K562 (cell line): Measurements from ENCODE around the gene DNAJB11. TPM values are rescaled to one million over a fixed set of nuclear protein-coding genes. Genes with fewer than 3 reads are reported as not detected.

ENCODE experiments used
- HDAC6 ChIP-seq: IDR thresholded peaks from 2 replicates; pipeline ENCODE4 v1.6.1; 2012; ENCODE audit warnings: low read depth, mild to moderate bottlenecking, control low read depth, inconsistent platforms, low read length, moderate library complexity
- KAT2B ChIP-seq: IDR thresholded peaks from one replicate; pipeline ENCODE4 v1.6.1; 2012; ENCODE audit warnings: low read depth, mild to moderate bottlenecking, control low read depth, inconsistent platforms, low read length, moderate library complexity
- MAFF ChIP-seq: IDR thresholded peaks from 2 replicates; pipeline ENCODE4 v1.6.1; 2012; ENCODE audit warnings: low read length, improper control_type of control experiment
- NCOA1 ChIP-seq: fragments of 450-650 bp; IDR thresholded peaks from 2 replicates; pipeline ENCODE4 v1.6.1; 2016; ENCODE audit warnings: low read depth
- POLR2A ChIP-seq: fragments of 450-650 bp; conservative IDR thresholded peaks from 2 replicates; pipeline ENCODE4 v1.6.1; 2016
- SRSF3 ChIP-seq: fragments of 200-400 bp; formaldehyde crosslinking; IDR thresholded peaks from 2 replicates; pipeline ENCODE4 v1.6.1; 2016; ENCODE audit warnings: mild to moderate bottlenecking, low read length, moderate library complexity; ENCODE audit not compliant: insufficient read depth
- TBP ChIP-seq: optimal IDR thresholded peaks from 2 replicates; pipeline ENCODE3; 2011; ENCODE audit warnings: low read depth, low read length, improper control_type of control experiment
- TEAD2 ChIP-seq: fragments of 450-650 bp; IDR thresholded peaks from 2 replicates; pipeline ENCODE4 v1.6.1; 2016; ENCODE audit warnings: missing genetic modification characterization, control low read depth, missing compliant biosample characterization
- U2AF2 ChIP-seq: fragments of 200-400 bp; formaldehyde crosslinking; optimal IDR thresholded peaks from 2 replicates; pipeline ENCODE3; 2017; ENCODE audit warnings: low read depth, mild to moderate bottlenecking, low read length
- ZFP30 ChIP-seq: fragments of 250-450 bp; sonication (Bioruptor Pico); IDR thresholded peaks from 2 replicates; pipeline ENCODE4 v1.8.0; 2022; ENCODE audit warnings: moderate library complexity, mild to moderate bottlenecking, inconsistent platforms, borderline replicate concordance
- ZNF12 ChIP-seq: sonication (generic); formaldehyde crosslinking; IDR thresholded peaks from 2 replicates; pipeline ENCODE4 v1.4.0; 2020; ENCODE audit warnings: mild to moderate bottlenecking, missing genetic modification reagents
- polyA plus RNA-seq, 8 experiments: library from polyadenylated mRNA; depleted of rRNA in 4 of 8; stranded (reverse) in 5 of 8; unstranded in 3 of 8; fragments of >200 nt; fragmentation: Nextera tagmentation in 2 of 8; fragmentation: Illumina TruSeq in 1 of 8; extraction: Ambion mirVana in 2 of 8; extraction: Trizol in 1 of 8; gene quantifications; 2 replicates each; pipeline versions ENCODE4 v1.2.1 to v1.2.3, GENCODE V29; 2011 to 2014; ENCODE audit warnings: inconsistent platforms in 1 of 8, missing spikeins in 1 of 8
- total RNA-seq, 7 experiments: library from RNA; depleted of rRNA in 6 of 7; stranded (reverse); fragments of >200 nt in 6 of 7; fragmentation: Illumina TruSeq in 2 of 7; extraction: Trizol in 2 of 7; gene quantifications; 2 replicates each; pipeline versions ENCODE4 v1.2.1 to v1.2.3, GENCODE V29; 2011 to 2021; ENCODE audit warnings: low replicate concordance in 1 of 7
- TF ChIP-seq, protein P1 (sequence below): fragments of 450-650 bp; IDR thresholded peaks from 2 replicates; pipeline ENCODE4 v1.7.0; 2016; ENCODE audit warnings: borderline replicate concordance
- TF ChIP-seq, protein P2 (sequence below): sonication (generic); formaldehyde crosslinking; IDR thresholded peaks from 2 replicates; pipeline ENCODE4 v1.8.1; 2023; ENCODE audit warnings: mild to moderate bottlenecking, missing genetic modification reagents
- TF ChIP-seq, protein P3 (sequence below): fragments of 200-800 bp; sonication (Bioruptor generic); IDR thresholded peaks from 2 replicates; pipeline ENCODE4 v1.6.1; 2017; ENCODE audit warnings: missing genetic modification characterization, missing compliant biosample characterization
- TF ChIP-seq, protein P4 (sequence below): fragments of 450-650 bp; IDR thresholded peaks from one replicate; pipeline ENCODE4 v1.6.1; 2018; ENCODE audit warnings: mild to moderate bottlenecking, moderate library complexity; ENCODE audit not compliant: partially characterized antibody
- TF ChIP-seq, protein P5 (sequence below): fragments of 250-450 bp; sonication (Bioruptor Pico); IDR thresholded peaks from 2 replicates; pipeline ENCODE4 v1.4.0; 2020

DNAJB11 gene
- total and polyA plus RNA-seq, 9 of the 15 experiments (the other 6 are each of a cell fraction or from before 2014, with no cell fraction given), result 14.8 to 74.7 (median 63.8) TPM

DNA sequence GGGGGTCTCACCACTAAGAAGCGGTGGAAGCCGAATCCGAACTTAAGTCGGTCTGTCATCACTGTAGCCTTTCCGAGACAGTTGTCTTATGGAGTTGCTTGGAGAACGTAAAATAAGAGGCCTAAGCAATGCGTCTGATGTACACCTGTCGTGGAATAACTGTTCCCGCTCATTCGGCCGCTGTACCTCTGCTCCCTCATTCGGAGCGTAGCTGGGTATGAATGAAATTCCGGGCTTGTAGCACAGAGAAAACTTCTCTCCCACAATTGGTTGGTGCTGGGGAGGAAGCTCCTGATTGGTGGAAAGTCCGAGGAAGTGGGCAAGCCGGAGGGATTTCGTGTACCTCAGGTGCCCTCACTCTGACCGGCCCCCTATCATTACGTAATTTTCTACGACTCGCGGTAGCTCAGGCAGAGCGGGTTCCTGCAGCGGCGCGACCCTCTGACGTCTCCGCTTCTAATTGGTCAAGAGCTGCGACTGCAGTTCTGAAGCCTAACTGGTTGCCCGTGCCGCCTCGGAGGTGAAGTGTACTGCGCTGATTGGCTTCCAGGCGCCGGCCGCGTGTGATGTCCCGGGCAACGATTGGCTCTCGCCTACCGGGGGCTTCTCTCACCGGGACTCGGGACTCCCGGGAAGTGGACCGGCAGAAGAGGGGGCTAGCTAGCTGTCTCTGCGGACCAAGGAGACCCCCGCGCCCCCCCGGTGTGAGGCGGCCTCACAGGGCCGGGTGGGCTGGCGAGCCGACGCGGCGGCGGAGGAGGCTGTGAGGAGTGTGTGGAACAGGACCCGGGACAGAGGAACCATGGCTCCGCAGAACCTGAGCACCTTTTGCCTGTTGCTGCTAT, at the start of gene DNAJB11 (continued):
- TF ChIP-seq, protein P1, sequence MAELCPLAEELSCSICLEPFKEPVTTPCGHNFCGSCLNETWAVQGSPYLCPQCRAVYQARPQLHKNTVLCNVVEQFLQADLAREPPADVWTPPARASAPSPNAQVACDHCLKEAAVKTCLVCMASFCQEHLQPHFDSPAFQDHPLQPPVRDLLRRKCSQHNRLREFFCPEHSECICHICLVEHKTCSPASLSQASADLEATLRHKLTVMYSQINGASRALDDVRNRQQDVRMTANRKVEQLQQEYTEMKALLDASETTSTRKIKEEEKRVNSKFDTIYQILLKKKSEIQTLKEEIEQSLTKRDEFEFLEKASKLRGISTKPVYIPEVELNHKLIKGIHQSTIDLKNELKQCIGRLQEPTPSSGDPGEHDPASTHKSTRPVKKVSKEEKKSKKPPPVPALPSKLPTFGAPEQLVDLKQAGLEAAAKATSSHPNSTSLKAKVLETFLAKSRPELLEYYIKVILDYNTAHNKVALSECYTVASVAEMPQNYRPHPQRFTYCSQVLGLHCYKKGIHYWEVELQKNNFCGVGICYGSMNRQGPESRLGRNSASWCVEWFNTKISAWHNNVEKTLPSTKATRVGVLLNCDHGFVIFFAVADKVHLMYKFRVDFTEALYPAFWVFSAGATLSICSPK, result no peak
- TF ChIP-seq POLR2A, result peak; percentile 98
- no peak for TF ChIP-seq ZNF12 (CRISPR knock-in tag)
- TF ChIP-seq TBP, result peak; percentile 96
- no peak for TF ChIP-seq U2AF2
- no peak for TF ChIP-seq HDAC6
- no peak for TF ChIP-seq KAT2B
- TF ChIP-seq, protein P2, sequence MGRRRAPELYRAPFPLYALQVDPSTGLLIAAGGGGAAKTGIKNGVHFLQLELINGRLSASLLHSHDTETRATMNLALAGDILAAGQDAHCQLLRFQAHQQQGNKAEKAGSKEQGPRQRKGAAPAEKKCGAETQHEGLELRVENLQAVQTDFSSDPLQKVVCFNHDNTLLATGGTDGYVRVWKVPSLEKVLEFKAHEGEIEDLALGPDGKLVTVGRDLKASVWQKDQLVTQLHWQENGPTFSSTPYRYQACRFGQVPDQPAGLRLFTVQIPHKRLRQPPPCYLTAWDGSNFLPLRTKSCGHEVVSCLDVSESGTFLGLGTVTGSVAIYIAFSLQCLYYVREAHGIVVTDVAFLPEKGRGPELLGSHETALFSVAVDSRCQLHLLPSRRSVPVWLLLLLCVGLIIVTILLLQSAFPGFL (CRISPR knock-in tag), result no peak
- TF ChIP-seq, protein P3, sequence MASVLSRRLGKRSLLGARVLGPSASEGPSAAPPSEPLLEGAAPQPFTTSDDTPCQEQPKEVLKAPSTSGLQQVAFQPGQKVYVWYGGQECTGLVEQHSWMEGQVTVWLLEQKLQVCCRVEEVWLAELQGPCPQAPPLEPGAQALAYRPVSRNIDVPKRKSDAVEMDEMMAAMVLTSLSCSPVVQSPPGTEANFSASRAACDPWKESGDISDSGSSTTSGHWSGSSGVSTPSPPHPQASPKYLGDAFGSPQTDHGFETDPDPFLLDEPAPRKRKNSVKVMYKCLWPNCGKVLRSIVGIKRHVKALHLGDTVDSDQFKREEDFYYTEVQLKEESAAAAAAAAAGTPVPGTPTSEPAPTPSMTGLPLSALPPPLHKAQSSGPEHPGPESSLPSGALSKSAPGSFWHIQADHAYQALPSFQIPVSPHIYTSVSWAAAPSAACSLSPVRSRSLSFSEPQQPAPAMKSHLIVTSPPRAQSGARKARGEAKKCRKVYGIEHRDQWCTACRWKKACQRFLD (CRISPR knock-in tag), result no peak
- no peak for TF ChIP-seq NCOA1
- no peak for TF ChIP-seq ZFP30 (CRISPR knock-in tag)
- TF ChIP-seq SRSF3, result no peak
- no peak for TF ChIP-seq MAFF
- TF ChIP-seq, protein P4, sequence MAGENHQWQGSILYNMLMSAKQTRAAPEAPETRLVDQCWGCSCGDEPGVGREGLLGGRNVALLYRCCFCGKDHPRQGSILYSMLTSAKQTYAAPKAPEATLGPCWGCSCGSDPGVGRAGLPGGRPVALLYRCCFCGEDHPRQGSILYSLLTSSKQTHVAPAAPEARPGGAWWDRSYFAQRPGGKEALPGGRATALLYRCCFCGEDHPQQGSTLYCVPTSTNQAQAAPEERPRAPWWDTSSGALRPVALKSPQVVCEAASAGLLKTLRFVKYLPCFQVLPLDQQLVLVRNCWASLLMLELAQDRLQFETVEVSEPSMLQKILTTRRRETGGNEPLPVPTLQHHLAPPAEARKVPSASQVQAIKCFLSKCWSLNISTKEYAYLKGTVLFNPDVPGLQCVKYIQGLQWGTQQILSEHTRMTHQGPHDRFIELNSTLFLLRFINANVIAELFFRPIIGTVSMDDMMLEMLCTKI, result no peak
- peak; percentile 66; the same call in 1 of the 2 replicates for TF ChIP-seq TEAD2 (tag)
- TF ChIP-seq, protein P5, sequence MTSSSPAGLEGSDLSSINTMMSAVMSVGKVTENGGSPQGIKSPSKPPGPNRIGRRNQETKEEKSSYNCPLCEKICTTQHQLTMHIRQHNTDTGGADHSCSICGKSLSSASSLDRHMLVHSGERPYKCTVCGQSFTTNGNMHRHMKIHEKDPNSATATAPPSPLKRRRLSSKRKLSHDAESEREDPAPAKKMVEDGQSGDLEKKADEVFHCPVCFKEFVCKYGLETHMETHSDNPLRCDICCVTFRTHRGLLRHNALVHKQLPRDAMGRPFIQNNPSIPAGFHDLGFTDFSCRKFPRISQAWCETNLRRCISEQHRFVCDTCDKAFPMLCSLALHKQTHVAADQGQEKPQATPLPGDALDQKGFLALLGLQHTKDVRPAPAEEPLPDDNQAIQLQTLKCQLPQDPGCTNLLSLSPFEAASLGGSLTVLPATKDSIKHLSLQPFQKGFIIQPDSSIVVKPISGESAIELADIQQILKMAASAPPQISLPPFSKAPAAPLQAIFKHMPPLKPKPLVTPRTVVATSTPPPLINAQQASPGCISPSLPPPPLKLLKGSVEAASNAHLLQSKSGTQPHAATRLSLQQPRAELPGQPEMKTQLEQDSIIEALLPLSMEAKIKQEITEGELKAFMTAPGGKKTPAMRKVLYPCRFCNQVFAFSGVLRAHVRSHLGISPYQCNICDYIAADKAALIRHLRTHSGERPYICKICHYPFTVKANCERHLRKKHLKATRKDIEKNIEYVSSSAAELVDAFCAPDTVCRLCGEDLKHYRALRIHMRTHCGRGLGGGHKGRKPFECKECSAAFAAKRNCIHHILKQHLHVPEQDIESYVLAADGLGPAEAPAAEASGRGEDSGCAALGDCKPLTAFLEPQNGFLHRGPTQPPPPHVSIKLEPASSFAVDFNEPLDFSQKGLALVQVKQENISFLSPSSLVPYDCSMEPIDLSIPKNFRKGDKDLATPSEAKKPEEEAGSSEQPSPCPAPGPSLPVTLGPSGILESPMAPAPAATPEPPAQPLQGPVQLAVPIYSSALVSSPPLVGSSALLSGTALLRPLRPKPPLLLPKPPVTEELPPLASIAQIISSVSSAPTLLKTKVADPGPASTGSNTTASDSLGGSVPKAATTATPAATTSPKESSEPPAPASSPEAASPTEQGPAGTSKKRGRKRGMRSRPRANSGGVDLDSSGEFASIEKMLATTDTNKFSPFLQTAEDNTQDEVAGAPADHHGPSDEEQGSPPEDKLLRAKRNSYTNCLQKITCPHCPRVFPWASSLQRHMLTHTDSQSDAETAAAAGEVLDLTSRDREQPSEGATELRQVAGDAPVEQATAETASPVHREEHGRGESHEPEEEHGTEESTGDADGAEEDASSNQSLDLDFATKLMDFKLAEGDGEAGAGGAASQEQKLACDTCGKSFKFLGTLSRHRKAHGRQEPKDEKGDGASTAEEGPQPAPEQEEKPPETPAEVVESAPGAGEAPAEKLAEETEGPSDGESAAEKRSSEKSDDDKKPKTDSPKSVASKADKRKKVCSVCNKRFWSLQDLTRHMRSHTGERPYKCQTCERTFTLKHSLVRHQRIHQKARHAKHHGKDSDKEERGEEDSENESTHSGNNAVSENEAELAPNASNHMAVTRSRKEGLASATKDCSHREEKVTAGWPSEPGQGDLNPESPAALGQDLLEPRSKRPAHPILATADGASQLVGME (CRISPR knock-in tag), result 0 out of 2 replicates have a peak, but pooled peaks have one; percentile 48
